GM21360 (cell line): ENCODE data around the gene CCL14.
"Not testable (repeated sequence)": the region's sequence is repeated elsewhere in the genome, so short reads cannot be mapped to it uniquely, and the experiment has no call there.

Experiments used
- ATAC-seq: cut with Tn5 transposase; IDR thresholded peaks from one replicate; pipeline ENCODE4 v1.9.1; 2021; ENCODE audit warnings: mild to moderate bottlenecking, moderate library complexity; ENCODE audit not compliant: unreplicated experiment

CCL14 gene

GRCh38 chr17:35944151-35944550 is 42.4 kb downstream of the CCL14 start:
- ATAC-seq, result no peak

DNA sequence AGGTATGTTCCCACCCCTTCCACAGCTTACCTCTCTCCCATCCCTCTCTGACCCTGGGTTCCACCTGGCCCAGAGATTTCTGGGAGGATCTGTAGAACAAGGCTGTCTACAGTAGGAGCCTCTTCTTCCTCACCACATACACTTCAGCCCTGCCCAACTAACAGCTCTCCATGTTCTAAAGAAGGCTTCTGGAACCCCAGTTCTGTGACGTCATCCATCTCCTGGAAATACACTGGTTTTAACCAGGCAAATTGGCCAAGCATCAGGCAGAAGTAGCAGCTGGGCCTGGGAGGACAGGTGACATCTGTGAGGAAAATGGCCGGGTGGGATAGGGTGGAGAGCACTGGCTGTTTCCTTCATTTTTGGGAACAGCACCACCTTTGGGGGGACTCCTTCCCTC is 43.0 kb downstream of the CCL14 start, which contains the start of gene LYZL6:
Gene LYZL6 (minus strand): TSS at position 177 of the 400 bp plus-strand sequence. CDS start 4,357 bp downstream, outside the sequence.
- ATAC-seq, result no peak

DNA sequence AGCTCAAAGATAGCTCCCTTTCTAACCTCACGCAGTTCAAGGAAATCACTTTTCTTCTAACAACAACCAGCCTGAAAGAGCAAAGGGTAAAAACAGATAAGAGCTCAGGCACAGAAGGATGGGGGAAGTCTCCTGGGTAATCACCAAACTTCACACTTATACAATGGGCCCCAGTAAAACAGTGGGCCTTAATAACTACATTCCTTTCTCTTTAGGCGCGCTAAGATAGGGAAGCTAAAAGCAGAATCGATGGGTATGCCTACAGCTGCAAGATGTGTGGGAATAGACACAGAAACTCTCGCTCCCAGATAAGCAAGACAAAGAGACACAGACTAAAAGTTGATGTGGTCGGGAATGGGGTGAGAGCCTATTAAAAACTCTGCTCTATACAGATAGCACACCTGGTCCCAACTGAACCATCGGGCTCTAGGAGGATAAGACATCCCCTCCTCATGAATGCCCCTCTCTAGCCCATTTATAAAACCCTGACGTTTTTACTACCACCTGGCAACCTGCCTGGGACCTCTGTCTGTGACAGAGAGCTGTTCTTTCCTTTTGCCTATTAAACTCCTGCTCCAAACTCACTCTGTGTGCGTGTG is 43.8 kb downstream of the CCL14 start:
- ATAC-seq, result no peak

DNA sequence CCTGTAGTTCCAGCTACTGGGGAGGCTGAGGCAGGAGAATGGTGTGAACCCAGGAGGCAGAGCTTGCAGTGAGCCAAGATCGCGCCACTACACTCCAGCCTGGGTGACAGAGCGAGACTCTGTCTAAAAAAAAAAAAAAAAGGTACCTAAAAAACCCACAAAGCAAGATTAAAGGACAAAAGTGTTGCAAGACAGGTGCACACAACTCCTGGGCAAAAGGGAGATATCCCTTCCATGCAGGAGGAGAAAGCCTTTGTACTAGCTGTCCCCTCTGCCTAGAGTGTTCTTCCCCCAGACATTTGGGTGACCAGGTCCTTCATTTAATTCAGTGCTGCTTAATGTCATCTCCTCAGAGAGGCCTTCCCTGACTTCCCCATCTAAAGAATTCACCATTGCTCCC is 48.0 kb downstream of the CCL14 start:
- ATAC-seq, result not testable (repeated sequence)

DNA sequence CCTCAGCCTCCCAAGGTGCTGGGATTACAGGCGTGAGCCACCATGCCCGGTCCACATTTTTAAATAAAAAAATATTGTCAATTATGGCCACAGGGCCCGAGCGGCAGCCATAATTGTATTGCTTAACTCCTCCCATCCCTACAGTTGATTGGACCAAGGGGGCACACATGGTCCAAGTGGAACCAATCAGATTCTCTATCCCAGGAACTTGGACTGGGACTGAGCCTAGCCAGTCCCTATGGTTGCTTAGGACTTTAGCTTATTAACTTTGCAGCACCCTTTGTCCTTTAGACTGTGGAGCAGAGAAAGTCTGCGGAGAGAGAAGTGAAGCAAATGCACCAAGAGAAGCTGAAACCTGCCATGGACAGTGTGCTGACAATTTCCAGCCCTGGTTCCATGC is 50.5 kb downstream of the CCL14 start:
- no peak for ATAC-seq

GRCh38 chr17:35934760-35935159 is 51.8 kb downstream of the CCL14 start:
- ATAC-seq, result no peak
